ENCODE measurements around the gene DBF4B. TPM values are rescaled to one million over a fixed set of nuclear protein-coding genes. Genes with fewer than 3 reads are reported as not detected.
A peak's percentile ranks its signal among the peaks of the same experiment; 100 is the strongest.
"Not testable (repeated sequence)": the region's sequence is repeated elsewhere in the genome, so short reads cannot be mapped to it uniquely, and the experiment has no call there.

DBF4B gene
- total RNA-seq, 4 donors from 2014 or later: 1.5 to 3.5 (median 2.5) TPM

DNA sequence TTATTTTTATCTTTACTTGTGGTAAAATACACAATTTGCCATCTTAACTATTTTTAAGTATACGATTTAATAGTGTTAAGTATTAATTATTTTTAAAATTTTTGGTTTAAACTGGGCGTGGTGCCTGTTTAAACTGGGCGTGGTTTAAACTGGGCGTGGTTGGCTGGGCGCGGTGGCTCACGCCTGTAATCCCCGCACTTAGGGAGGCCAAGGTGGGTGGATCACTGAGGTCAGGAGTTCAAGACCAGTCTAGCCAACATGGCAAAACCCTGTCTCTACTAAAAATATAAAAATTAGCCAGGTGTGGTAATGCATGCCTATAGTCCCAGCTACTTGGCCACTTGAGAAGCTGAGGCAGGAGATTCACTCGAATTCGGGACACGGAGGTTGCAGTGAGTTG, 14.9 kb upstream of the DBF4B start:
- H3K27ac ChIP-seq: no peak overlapping the region
- 38 to 66% methylated on average over 7 to 11 of the region's 11 CpGs for WGBS, 2 donors (ENCODE audit: low coverage in 1 of 2)
- no peak for DNase-seq
- H3K36me3 ChIP-seq: no peaks in the 10 kb centered on the region
- no peaks in the 10 kb centered on the region for H3K9me3 ChIP-seq
- H3K4me1 ChIP-seq: peaks cover 0 to 14% (median 11%) of the 10 kb centered on the region in 4 donors
- no peaks in the 10 kb centered on the region for H3K27me3 ChIP-seq
- intact Hi-C loops (cut with DNase I; ENCODE audit: low total_unique reads) (no loop called here), in situ Hi-C loops (cut with MboI; ENCODE audit: low pct_ligation_motif_present in 1 of 4, low pct_unique_long_range_greater_than_20kb in 1 of 4, low sequenced_read_pairs in 3 of 4) (no loop called here)
- H3K4me3 ChIP-seq: no peak overlapping the region
- no peak for TF ChIP-seq EP300 (IDR thresholded peaks at IDR 0.05; ENCODE audit: low read depth)
- no peak for TF ChIP-seq CTCF (IDR thresholded peaks at IDR 0.05)
- no peak for TF ChIP-seq POLR2A (IDR thresholded peaks at IDR 0.05)
- no peak for TF ChIP-seq POLR2AphosphoS5 (IDR thresholded peaks at IDR 0.05)

- H3K4me1 ChIP-seq; in situ Hi-C loops (cut with MboI; ENCODE audit: low pct_ligation_motif_present in 1 of 4, low pct_unique_long_range_greater_than_20kb in 1 of 4, low sequenced_read_pairs in 3 of 4); intact Hi-C loops (cut with DNase I; ENCODE audit: low total_unique reads); H3K9me3 ChIP-seq; H3K4me3 ChIP-seq; H3K27me3 ChIP-seq; DNase-seq; H3K36me3 ChIP-seq; H3K27ac ChIP-seq: not testable (repeated sequence)
- WGBS, 2 donors (ENCODE audit: low coverage in 1 of 2): 85 to 90% methylated on average over 3 to 10 of the region's 10 CpGs
These were observed 8.2 kb upstream of the DBF4B start for GRCh38 chr17:44700288-44700687.

DNA sequence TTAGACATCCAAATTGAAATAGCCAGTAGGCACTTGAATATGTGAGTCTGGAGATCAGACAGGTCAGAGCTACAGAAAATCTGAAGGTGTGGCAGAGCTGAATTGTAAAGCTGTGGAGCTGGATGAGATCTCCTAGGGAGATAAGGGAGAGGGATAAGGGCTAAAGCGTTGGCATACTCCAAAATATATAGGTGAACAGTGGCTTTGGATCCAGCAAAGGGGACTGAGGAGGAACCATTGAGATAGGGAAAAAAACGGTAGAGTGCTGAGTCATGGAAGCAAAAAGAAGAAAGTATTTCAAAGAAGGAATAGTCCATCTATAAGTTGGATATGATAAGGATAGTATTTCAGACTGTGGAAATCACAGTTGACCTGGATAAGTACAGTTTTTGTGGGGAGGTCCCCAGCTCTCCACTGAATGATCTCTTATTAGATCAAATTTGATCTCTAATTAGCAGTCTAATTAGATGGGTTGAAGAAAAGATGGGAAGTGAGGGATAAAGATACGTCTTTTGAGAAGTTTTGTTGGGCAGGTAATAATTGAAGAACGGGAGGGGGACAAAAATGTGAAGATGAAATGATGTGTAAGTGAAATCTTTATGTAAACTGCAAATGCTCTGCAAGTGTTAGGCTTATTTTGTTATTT, 587 bp upstream of the DBF4B start:
- peak overlapping the region in 3 of 4 donors; percentile 65 to 100 (median 71) for H3K4me3 ChIP-seq
- peaks cover 5 to 16% (median 7%) of the 10 kb centered on the region in 4 donors for H3K4me1 ChIP-seq
- no peak for TF ChIP-seq CTCF (IDR thresholded peaks at IDR 0.05)
- no peak for TF ChIP-seq EP300 (IDR thresholded peaks at IDR 0.05; ENCODE audit: low read depth)
- TF ChIP-seq POLR2AphosphoS5 (IDR thresholded peaks at IDR 0.05): no peak
- no peak for TF ChIP-seq POLR2A (IDR thresholded peaks at IDR 0.05)
- no peaks in the 10 kb centered on the region for H3K9me3 ChIP-seq
- peak overlapping the region; percentile 68 to 85 (median 76) for H3K27ac ChIP-seq
- intact Hi-C loops (cut with DNase I; ENCODE audit: low total_unique reads): no loop called here
- WGBS, 2 donors (ENCODE audit: low coverage in 1 of 2): 16 to 29% methylated on average over 4 of the region's 4 CpGs
- H3K36me3 ChIP-seq: no peaks in the 10 kb centered on the region
- no peak for DNase-seq
- peaks cover 20% of the 10 kb centered on the region for H3K27me3 ChIP-seq
- in situ Hi-C loops (cut with MboI; ENCODE audit: low pct_ligation_motif_present in 1 of 4, low pct_unique_long_range_greater_than_20kb in 1 of 4, low sequenced_read_pairs in 3 of 4): no loop called here

DNA sequence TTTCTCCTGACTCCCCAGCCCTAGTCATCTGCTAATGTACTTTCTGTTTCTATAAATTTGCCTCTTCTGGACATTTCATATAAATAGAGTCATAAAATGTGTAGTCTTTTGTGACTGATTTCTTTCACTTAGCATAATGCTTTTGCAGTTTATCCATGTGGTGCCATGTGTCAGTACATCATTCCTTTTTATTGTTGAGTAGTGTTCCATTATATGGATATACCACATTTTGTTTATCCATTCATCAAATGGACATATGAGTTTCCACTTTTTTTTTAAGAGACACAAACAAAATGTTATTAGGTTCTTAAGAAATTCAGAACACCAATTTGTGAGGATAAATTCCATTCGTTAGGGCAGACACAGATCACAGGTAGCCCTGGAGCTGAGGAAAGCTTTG, 11.0 kb downstream of the DBF4B start:
- H3K4me3 ChIP-seq: no peak overlapping the region
- TF ChIP-seq EP300 (IDR thresholded peaks at IDR 0.05; ENCODE audit: low read depth) (no peak), POLR2A (IDR thresholded peaks at IDR 0.05) (no peak), CTCF (IDR thresholded peaks at IDR 0.05) (no peak), POLR2AphosphoS5 (IDR thresholded peaks at IDR 0.05) (no peak)
- no peaks in the 10 kb centered on the region for H3K36me3 ChIP-seq
- H3K27me3 ChIP-seq: no peaks in the 10 kb centered on the region
- intact Hi-C loops (cut with DNase I; ENCODE audit: low total_unique reads) (no loop called here), in situ Hi-C loops (cut with MboI; ENCODE audit: low pct_ligation_motif_present in 1 of 4, low pct_unique_long_range_greater_than_20kb in 1 of 4, low sequenced_read_pairs in 3 of 4) (no loop called here)
- no peaks in the 10 kb centered on the region for H3K9me3 ChIP-seq
- DNase-seq: no peak
- no peaks in the 10 kb centered on the region for H3K4me1 ChIP-seq
- WGBS, 2 donors (ENCODE audit: low coverage in 1 of 2): 80 to 89% methylated on average over 1 of the region's 1 CpG
- H3K27ac ChIP-seq: no peak overlapping the region

GRCh38 chr17:44722254-44722653, 13.8 kb downstream of the DBF4B start:
- WGBS, 2 donors (ENCODE audit: low coverage in 1 of 2): 76% methylated on average over 5 of the region's 5 CpGs; no CpG with 5 or more reads in 1 of the 2 donors
- no peak overlapping the region for H3K4me3 ChIP-seq
- H3K9me3 ChIP-seq: no peaks in the 10 kb centered on the region
- no peaks in the 10 kb centered on the region for H3K36me3 ChIP-seq
- in situ Hi-C loops (cut with MboI; ENCODE audit: low pct_ligation_motif_present in 1 of 4, low pct_unique_long_range_greater_than_20kb in 1 of 4, low sequenced_read_pairs in 3 of 4): no loop called here
- intact Hi-C loops (cut with DNase I; ENCODE audit: low total_unique reads): no loop called here
- no peaks in the 10 kb centered on the region for H3K4me1 ChIP-seq
- H3K27me3 ChIP-seq: no peaks in the 10 kb centered on the region
- no peak for TF ChIP-seq EP300 (IDR thresholded peaks at IDR 0.05; ENCODE audit: low read depth)
- no peak for TF ChIP-seq POLR2AphosphoS5 (IDR thresholded peaks at IDR 0.05)
- no peak for TF ChIP-seq POLR2A (IDR thresholded peaks at IDR 0.05)
- TF ChIP-seq CTCF (IDR thresholded peaks at IDR 0.05): no peak
- DNase-seq: no peak
- no peak overlapping the region for H3K27ac ChIP-seq

GRCh38 chr17:44726121-44726520, 17.7 kb downstream of the DBF4B start:
- DNase-seq; H3K36me3 ChIP-seq; H3K27ac ChIP-seq; H3K4me1 ChIP-seq; in situ Hi-C loops (cut with MboI; ENCODE audit: low pct_ligation_motif_present in 1 of 4, low pct_unique_long_range_greater_than_20kb in 1 of 4, low sequenced_read_pairs in 3 of 4); H3K27me3 ChIP-seq; H3K9me3 ChIP-seq; intact Hi-C loops (cut with DNase I; ENCODE audit: low total_unique reads); H3K4me3 ChIP-seq: not testable (repeated sequence)
- 93 to 95% methylated on average over 2 to 6 of the region's 6 CpGs for WGBS, 2 donors (ENCODE audit: low coverage in 1 of 2)
